ENCODE results near the gene HLTF.

HLTF gene

GRCh38 chr3:149018247-149018646 is 68.1 kb downstream of the HLTF start:
- no peak overlapping the region for H3K27ac ChIP-seq
- no peak for TF ChIP-seq CTCF (conservative IDR thresholded peaks at IDR 0.05)

GRCh38 chr3:149016669-149017541 is 69.4 kb downstream of the HLTF start:
- no peak for TF ChIP-seq CTCF (conservative IDR thresholded peaks at IDR 0.05)
- no peak overlapping the region for H3K27ac ChIP-seq

GRCh38 chr3:149016242-149016641 is 70.1 kb downstream of the HLTF start:
- no peak for TF ChIP-seq CTCF (conservative IDR thresholded peaks at IDR 0.05)
- H3K27ac ChIP-seq: no peak overlapping the region

- no peak overlapping the region for H3K27ac ChIP-seq
- no peak for TF ChIP-seq CTCF (conservative IDR thresholded peaks at IDR 0.05)
These were observed 70.9 kb downstream of the HLTF start for GRCh38 chr3:149015393-149015792.

GRCh38 chr3:149013726-149014125 is 72.6 kb downstream of the HLTF start:
- H3K27ac ChIP-seq: no peak overlapping the region
- TF ChIP-seq CTCF (conservative IDR thresholded peaks at IDR 0.05): no peak

- TF ChIP-seq CTCF (conservative IDR thresholded peaks at IDR 0.05): no peak
- H3K27ac ChIP-seq: no peak overlapping the region
These were observed 74.7 kb downstream of the HLTF start for GRCh38 chr3:149011676-149012075.

- H3K27ac ChIP-seq: no peak overlapping the region
These were observed 75.4 kb downstream of the HLTF start for GRCh38 chr3:149010966-149011365.

More at GRCh38 chr3:149010966-149011365, 75.4 kb downstream of the HLTF start:
- no peak for TF ChIP-seq CTCF (conservative IDR thresholded peaks at IDR 0.05)

Measured in VCaP (cell line).